ENCODE results near the gene BSCL2.
"Not testable (repeated sequence)": the region's sequence is repeated elsewhere in the genome, so short reads cannot be mapped to it uniquely, and the experiment has no call there.

The BSCL2 gene

GRCh38 chr11:62687508-62688396 is 19.5 kb downstream of the BSCL2 start:
- no peak for DNase-seq (ENCODE audit: low spot score)

DNA sequence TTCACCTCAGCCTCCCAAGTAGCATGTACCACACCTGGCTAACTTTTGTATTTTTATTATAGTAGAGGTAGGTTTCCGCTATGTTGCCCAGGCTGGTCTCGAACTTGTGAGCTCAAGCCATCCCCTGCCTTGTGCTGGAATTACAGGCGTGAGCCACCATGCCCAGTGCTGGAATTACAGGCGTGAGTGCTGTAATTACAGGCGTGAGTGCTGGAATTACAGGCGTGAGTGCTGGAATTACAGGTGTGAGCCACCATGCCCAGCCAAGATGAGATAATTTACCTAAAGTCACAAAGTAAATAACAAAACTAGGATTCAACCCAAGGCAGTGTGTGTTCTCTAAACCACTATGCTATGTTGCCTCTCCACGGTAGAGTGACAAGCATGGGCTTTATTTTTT is 24.7 kb downstream of the BSCL2 start:
- DNase-seq (ENCODE audit: low spot score) = no peak

GRCh38 chr11:62680825-62681240 is 26.4 kb downstream of the BSCL2 start:
- DNase-seq (ENCODE audit: low spot score) = no peak

DNA sequence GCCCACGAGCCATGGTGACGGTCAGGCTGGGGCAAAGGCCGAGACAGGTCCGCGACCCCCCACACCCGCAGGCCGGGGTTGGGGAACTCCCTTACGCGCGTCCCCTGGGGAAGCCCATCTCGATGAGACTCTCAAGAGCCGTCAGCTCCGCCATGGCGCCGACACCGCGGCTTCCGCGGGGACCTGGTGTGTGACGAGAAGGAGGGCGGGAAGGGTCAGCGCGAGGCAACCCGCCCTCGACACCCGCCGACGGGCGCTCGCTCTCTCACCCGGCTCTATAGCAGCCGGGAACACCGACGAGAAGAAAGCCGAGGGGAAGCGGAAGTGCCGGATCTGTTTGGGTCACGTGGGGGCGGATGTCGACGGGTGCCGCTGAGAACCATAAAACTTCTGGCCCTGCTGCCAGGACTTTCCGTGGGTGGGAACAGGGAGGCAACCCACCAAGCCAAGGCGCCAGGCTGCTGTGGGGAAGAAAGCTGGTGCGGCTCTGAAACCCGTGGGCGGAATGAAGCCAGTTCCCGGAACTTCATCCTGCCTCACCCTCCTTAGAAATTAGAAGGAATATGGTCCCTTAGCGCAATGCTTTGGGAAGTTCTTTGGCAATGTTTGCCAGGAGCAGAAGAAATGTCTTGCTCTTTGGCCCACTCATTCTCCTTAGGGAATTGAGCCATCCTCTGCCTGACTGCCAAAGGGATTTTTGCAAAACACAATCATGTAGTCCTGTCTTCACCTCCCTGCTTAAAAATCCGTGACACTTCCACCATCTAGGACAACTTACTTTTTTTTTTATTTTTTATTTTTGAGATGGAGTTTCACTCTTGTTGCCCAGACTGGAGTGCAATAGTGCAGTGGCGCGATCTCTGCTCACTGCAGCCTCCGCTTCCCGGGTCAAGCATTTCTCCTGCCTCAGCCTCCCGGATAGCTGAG is 28.2 kb downstream of the BSCL2 start, which contains the start of gene UBXN1:
Gene UBXN1, minus strand, starts transcription at position 304 of the 927 bp plus-strand sequence. Its CDS starts 150 bp downstream, at position 154.
- DNase-seq (ENCODE audit: low spot score) = peak; percentile 89

- DNase-seq (ENCODE audit: low spot score) = no peak
Measured at GRCh38 chr11:62678433-62678769, 28.8 kb downstream of the BSCL2 start.

GRCh38 chr11:62677714-62678113 is 29.5 kb downstream of the BSCL2 start:
- no peak for DNase-seq (ENCODE audit: low spot score)

DNA sequence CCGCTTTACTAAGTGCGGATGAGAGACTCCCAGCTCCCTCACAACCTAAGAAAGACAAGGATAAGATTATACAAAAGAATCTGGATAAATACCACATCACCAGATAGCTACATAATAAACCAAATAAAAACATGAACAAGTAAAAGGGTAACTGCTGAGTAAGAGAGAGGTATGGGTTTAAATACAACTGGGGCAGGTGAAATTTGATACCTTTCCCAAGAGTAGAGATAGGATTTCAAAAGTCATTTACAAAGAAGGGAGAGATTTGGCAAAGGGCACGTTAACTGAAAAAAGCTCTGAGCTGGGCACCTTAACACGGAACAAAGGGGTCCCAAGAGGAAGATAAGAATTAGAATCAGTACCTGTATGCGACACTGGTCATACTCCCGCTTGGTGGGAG is 30.1 kb downstream of the BSCL2 start:
- no peak for DNase-seq (ENCODE audit: low spot score)

- DNase-seq (ENCODE audit: low spot score) = no peak
Measured at GRCh38 chr11:62676698-62677097, 30.5 kb downstream of the BSCL2 start.

DNA sequence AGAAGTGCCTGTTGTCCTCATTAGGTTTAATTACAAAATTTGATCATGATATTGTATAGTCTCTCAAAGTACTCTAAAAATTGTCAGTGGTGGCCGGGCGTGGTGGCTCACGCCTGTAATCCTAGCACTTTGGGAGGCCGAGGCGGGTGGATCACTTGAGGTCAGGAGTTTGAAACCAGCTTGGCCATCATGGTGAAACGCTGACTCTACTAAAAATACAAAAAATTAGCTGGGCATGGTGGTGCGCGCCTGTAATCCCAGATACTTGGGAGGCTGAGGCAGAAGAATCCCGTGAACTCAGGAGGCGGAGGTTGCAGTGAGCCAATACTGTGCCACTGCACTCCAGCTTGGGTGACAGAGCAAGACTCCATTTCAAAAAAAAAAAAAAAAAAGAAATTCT is 31.8 kb downstream of the BSCL2 start:
- DNase-seq (ENCODE audit: low spot score) = not testable (repeated sequence)

- no peak for DNase-seq (ENCODE audit: low spot score)
Measured at GRCh38 chr11:62673196-62673525, 34.1 kb downstream of the BSCL2 start.

GRCh38 chr11:62671608-62672389 is 35.4 kb downstream of the BSCL2 start, which contains the start of the genes LBHD1 and UQCC3:
Gene LBHD1 (minus strand): TSS chr11:62672267. CDS start chr11:62670031, 2,236 bp downstream.
Gene UQCC3 (plus strand): TSS chr11:62671673. CDS start chr11:62671746, 73 bp downstream.
- DNase-seq (ENCODE audit: low spot score) = peak; percentile 87

DNA sequence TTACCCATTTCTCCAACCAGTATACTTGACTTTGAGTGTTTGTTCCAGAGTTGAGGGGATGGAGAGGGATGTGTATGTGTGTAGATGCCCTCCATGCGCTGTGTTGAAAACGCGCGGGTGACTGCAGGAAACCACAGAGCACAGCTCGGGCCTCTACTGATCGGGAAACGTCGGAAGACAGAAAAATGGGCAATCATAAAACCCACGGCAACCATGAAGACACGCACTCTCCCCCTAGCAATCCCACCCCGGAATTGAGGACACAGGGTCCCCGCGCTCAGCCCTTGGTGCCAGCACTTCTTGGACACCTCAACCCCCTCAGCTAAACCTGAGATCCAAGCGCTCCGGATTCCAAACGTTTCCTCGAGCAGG is 36.0 kb downstream of the BSCL2 start:
- no peak for DNase-seq (ENCODE audit: low spot score)

- DNase-seq (ENCODE audit: low spot score) = no peak
Measured at GRCh38 chr11:62669420-62670161, 37.6 kb downstream of the BSCL2 start.

- DNase-seq (ENCODE audit: low spot score) = no peak
Measured at GRCh38 chr11:62667460-62667859, 39.8 kb downstream of the BSCL2 start.

- no peak for DNase-seq (ENCODE audit: low spot score)
Measured at GRCh38 chr11:62666259-62666926, 40.8 kb downstream of the BSCL2 start.

DNA sequence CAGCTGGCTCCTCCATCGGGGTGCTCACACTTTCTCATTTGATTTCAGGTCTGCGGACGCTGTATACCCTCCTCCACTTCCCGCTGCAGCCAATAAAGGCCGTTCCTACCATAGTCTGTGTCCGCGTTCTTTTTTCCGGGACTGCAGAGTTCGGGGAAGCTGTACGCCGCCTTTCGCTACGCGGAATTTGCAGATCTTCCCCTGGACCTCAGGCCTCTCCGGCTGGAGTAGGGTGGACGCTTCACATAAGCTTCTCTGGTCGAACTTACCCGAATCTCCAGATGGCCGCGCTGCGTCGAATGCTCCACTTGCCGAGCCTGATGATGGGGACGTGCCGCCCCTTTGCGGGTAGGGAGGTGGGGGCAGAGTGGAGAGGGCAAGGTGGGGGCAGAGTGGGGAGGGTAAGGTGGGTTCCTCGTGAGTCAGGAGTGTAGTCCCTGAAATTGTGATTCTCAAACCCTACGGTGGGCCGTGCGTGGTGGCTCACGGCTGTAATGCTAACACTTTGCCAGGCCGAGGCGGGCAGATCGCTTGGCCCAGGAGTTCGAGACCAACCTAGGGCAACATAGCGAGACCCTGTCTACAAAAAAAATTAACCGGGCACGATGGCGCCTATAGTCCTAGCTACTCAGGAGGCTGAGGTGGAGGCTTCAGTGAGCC is 41.5 kb downstream of the BSCL2 start:
- no peak for DNase-seq (ENCODE audit: low spot score)

DNA sequence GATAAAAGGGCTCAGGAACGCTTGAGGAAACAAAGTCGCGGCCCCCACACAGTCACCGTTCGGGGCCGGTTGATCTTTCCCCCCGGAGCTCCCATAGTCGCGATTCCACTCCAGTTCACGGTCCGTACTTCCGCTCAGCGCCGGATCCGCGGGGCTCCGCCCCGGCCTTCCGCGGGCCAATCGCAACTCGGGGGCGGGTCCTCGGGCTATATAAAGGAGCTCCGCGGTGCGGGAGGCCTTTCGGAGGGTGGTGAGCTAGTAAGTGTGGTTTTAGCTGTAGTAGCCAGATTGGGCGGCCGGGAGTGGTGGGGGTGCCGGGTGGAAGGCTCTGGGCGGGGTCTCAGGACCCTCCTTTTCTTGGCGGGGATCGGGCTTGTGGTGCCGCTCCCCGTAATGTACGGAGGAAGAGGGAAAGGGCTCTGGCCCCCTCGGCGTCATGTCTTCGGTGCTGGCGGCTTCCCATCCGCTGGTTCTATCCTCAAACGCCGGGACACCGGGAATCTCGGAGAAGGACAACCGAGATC is 42.1 kb downstream of the BSCL2 start, which contains the start of the genes C11orf98 and CSKMT:
Gene C11orf98, minus strand, starts transcription at position 136 of the 524 bp plus-strand sequence. Its CDS starts 41 bp downstream, at position 95.
Gene CSKMT, plus strand, starts transcription at position 238 of the 524 bp plus-strand sequence. CDS start 568 bp downstream, outside the sequence.
- peak; percentile 93 for DNase-seq (ENCODE audit: low spot score)

- no peak for DNase-seq (ENCODE audit: low spot score)
Measured at GRCh38 chr11:62664405-62665074, 42.7 kb downstream of the BSCL2 start.

All from putamen (tissue), 1 donor.